ENCODE results near the gene TLK1. TPM values are rescaled to one million over a fixed set of nuclear protein-coding genes. Genes with fewer than 3 reads are reported as not detected.

The TLK1 gene
- total RNA-seq, 1 donor from 2014 or later = 50.2 TPM

DNA sequence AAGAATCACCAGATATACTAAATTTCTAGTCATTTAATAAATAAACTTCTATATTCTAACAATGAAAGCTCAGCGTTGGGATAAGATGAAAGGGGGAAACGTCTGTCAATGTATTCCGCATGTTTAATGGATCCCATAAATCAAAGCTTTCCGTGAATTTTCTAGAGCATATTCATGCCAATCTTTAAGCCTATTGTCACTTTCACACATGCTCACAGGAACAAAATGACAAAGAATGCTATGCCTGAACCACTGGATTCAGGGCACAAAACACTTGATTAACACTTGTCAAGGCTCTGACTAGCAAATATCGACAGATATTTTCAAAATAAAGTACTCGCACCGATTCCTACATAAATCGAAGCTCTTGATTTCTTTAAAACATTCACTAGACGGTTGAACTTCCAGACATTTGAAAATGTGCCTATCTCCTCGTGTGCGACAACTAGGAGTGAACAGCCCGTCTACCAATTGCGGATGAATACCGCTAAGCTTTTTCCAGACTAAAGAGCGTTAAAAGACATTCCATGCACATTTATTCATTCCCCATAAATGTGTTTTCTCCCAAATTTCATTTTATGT is 1.8 kb downstream of the TLK1 start:
- peak overlapping the region; percentile 97 for H3K9ac ChIP-seq (ENCODE audit: low read length)

DNA sequence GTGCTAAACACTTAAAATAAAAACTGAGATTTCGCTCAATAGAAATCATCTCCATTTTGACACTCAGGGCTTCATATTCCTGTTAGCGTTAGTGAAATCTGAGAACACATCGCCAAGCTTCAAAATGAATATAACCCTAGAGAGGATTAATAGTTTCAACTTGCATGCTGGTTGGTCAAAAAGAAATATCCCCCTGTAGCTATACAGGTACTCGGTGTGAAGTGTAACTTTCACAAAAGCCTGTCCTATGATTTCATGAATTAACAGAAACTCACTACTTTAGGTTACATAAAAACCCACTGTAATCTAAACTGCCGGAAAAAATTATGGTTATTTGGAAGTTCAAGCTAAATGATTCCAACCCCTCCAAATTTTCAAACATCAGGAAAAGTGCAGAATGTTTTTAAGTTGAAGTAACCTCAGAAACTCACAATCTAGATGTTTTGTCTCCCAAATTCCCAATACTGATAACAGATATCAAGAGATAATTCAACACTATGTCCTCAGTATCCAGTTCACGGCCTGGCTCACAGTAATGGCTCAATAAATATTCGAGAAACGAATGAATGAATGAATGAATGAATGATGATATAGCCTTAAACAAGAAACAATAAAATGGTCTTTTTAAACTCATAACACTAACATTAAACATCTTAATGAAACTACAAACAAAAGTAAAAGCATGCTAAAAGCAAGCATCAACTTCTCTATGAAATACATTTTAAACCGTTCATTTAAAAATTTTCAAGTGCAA is 2.5 kb downstream of the TLK1 start:
- Histone ChIP-seq H2AFZ (ENCODE audit: low read depth, low read length) (no peak overlapping the region), H3K27ac (ENCODE audit: low read depth, low read length) (no peak overlapping the region), H3K36me3 (ENCODE audit: insufficient read depth, low read length) (no peaks in the 10 kb centered on the region), H3K27me3 (ENCODE audit: insufficient read depth, low read length) (no peaks in the 10 kb centered on the region), H3K4me1 (ENCODE audit: insufficient read depth, low read length) (no peaks in the 10 kb centered on the region), H3K79me2 (ENCODE audit: insufficient read depth, low read length) (peaks cover 67% of the 10 kb centered on the region), H3K9me3 (ENCODE audit: insufficient read depth, low read depth, low read length) (no peaks in the 10 kb centered on the region), H4K20me1 (ENCODE audit: insufficient read depth, low read length) (peaks cover 61% of the 10 kb centered on the region), H3K4me3 (ENCODE audit: insufficient read depth, low read depth, low read length) (peak overlapping the region; percentile 79), H3K9ac (ENCODE audit: low read length) (no peak overlapping the region), H3K4me2 (ENCODE audit: low read length) (peak overlapping the region; percentile 92)
- Mint-ChIP-seq H3K27me3 (ENCODE audit: low read depth, unreplicated experiment) (no peaks in the 10 kb centered on the region), H3K4me1 (ENCODE audit: low read depth, unreplicated experiment) (peaks cover 24% of the 10 kb centered on the region), H3K27ac (ENCODE audit: unreplicated experiment) (peak overlapping the region; percentile 94), H3K36me3 (ENCODE audit: low read depth, unreplicated experiment) (no peaks in the 10 kb centered on the region), H3K4me3 (ENCODE audit: unreplicated experiment) (peak overlapping the region; percentile 99), H3K9me3 (ENCODE audit: unreplicated experiment) (no peaks in the 10 kb centered on the region)
- FAIRE-seq = peak; percentile 52
- DNase-seq (ENCODE audit: low read depth) = no peak
- TF ChIP-seq CTCF (IDR thresholded peaks at IDR 0.05; ENCODE audit: insufficient read depth, low read depth, low read length) (no peak), EZH2 (IDR thresholded peaks at IDR 0.05; ENCODE audit: insufficient read depth, low read length) (no peak)

More for the DNA sequence above, 1.8 kb downstream of the TLK1 start:
- Histone ChIP-seq H3K9me3 (ENCODE audit: insufficient read depth, low read depth, low read length) (no peaks in the 10 kb centered on the region), H2AFZ (ENCODE audit: low read depth, low read length) (peak overlapping the region; percentile 66), H3K4me1 (ENCODE audit: insufficient read depth, low read length) (no peaks in the 10 kb centered on the region), H3K27ac (ENCODE audit: low read depth, low read length) (no peak overlapping the region), H3K4me3 (ENCODE audit: insufficient read depth, low read depth, low read length) (peak overlapping the region; percentile 79), H3K4me2 (ENCODE audit: low read length) (peak overlapping the region; percentile 92), H3K79me2 (ENCODE audit: insufficient read depth, low read length) (peaks cover 61% of the 10 kb centered on the region), H3K36me3 (ENCODE audit: insufficient read depth, low read length) (no peaks in the 10 kb centered on the region), H4K20me1 (ENCODE audit: insufficient read depth, low read length) (peaks cover 55% of the 10 kb centered on the region), H3K27me3 (ENCODE audit: insufficient read depth, low read length) (no peaks in the 10 kb centered on the region)
- H3K9me3 Mint-ChIP-seq (ENCODE audit: unreplicated experiment) = no peaks in the 10 kb centered on the region
- FAIRE-seq (peak; percentile 32), DNase-seq (ENCODE audit: low read depth) (no peak)
- TF ChIP-seq EZH2 (IDR thresholded peaks at IDR 0.05; ENCODE audit: insufficient read depth, low read length) (no peak), CTCF (IDR thresholded peaks at IDR 0.05; ENCODE audit: insufficient read depth, low read depth, low read length) (no peak)
- peak overlapping the region; percentile 94 for H3K27ac Mint-ChIP-seq (ENCODE audit: unreplicated experiment)
- no peaks in the 10 kb centered on the region for H3K27me3 Mint-ChIP-seq (ENCODE audit: low read depth, unreplicated experiment)
- peak overlapping the region; percentile 99 for H3K4me3 Mint-ChIP-seq (ENCODE audit: unreplicated experiment)
- peaks cover 24% of the 10 kb centered on the region for H3K4me1 Mint-ChIP-seq (ENCODE audit: low read depth, unreplicated experiment)
- no peaks in the 10 kb centered on the region for H3K36me3 Mint-ChIP-seq (ENCODE audit: low read depth, unreplicated experiment)

DNA sequence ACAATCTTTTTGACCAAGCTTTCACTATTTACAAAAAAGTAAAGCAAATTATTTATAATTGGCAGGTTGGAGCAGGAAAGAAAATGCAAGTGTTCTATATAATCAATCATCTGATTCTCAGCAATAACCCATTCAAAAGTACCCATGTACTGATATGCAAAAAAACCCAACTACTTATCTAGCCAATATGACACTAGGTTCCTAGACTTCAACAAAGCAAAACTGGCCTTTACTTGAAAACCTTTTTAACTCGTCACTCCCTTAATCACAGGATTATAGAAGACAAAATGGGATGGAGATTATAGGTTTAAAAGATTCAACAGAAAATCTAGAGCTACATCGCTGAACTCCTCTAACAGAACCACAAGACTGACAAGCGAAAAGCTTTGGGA is 3.6 kb downstream of the TLK1 start:
- H4K20me1 ChIP-seq (ENCODE audit: insufficient read depth, low read length) = peaks cover 70% of the 10 kb centered on the region
- FAIRE-seq = no peak

More for the DNA sequence above, 3.6 kb downstream of the TLK1 start:
- Histone ChIP-seq H3K36me3 (ENCODE audit: insufficient read depth, low read length) (no peaks in the 10 kb centered on the region), H3K9ac (ENCODE audit: low read length) (no peak overlapping the region), H3K4me2 (ENCODE audit: low read length) (no peak overlapping the region), H3K4me1 (ENCODE audit: insufficient read depth, low read length) (no peaks in the 10 kb centered on the region), H2AFZ (ENCODE audit: low read depth, low read length) (no peak overlapping the region), H3K79me2 (ENCODE audit: insufficient read depth, low read length) (peaks cover 78% of the 10 kb centered on the region), H3K27me3 (ENCODE audit: insufficient read depth, low read length) (no peaks in the 10 kb centered on the region), H3K27ac (ENCODE audit: low read depth, low read length) (no peak overlapping the region), H3K9me3 (ENCODE audit: insufficient read depth, low read depth, low read length) (no peaks in the 10 kb centered on the region), H3K4me3 (ENCODE audit: insufficient read depth, low read depth, low read length) (no peak overlapping the region)
- TF ChIP-seq EZH2 (IDR thresholded peaks at IDR 0.05; ENCODE audit: insufficient read depth, low read length) (no peak), CTCF (IDR thresholded peaks at IDR 0.05; ENCODE audit: insufficient read depth, low read depth, low read length) (no peak)
- H3K36me3 Mint-ChIP-seq (ENCODE audit: low read depth, unreplicated experiment) = no peaks in the 10 kb centered on the region
- H3K27me3 Mint-ChIP-seq (ENCODE audit: low read depth, unreplicated experiment) = no peaks in the 10 kb centered on the region
- H3K4me3 Mint-ChIP-seq (ENCODE audit: unreplicated experiment) = no peak overlapping the region
- H3K4me1 Mint-ChIP-seq (ENCODE audit: low read depth, unreplicated experiment) = peaks cover 25% of the 10 kb centered on the region
- no peak overlapping the region for H3K27ac Mint-ChIP-seq (ENCODE audit: unreplicated experiment)
- H3K9me3 Mint-ChIP-seq (ENCODE audit: unreplicated experiment) = no peaks in the 10 kb centered on the region
- DNase-seq (ENCODE audit: low read depth) = no peak

Data from astrocyte (in vitro differentiated cells and primary cell).